CD4-positive, alpha-beta T cell treated with Interleukin-2 at 100 ng/mL for 4 hours (primary cell): Measurements from ENCODE around the gene GNAT3.

ENCODE experiments used
- DNase-seq: peaks from one replicate; pipeline ENCODE4 v3.0.0-alpha.2; 2020; ENCODE audit warnings: low spot score

GNAT3 gene

GRCh38 chr7:80500325-80500724 is 11.5 kb downstream of the GNAT3 start:
- DNase-seq: no peak

- DNase-seq: no peak
These were observed 12.4 kb downstream of the GNAT3 start for GRCh38 chr7:80499350-80499953.

GRCh38 chr7:80498481-80499349 is 13.1 kb downstream of the GNAT3 start:
- DNase-seq: no peak

GRCh38 chr7:80496586-80496985 is 15.3 kb downstream of the GNAT3 start:
- DNase-seq: no peak

- DNase-seq: no peak
These were observed 18.6 kb downstream of the GNAT3 start for GRCh38 chr7:80493121-80493849.

- no peak for DNase-seq
These were observed 20.4 kb downstream of the GNAT3 start for GRCh38 chr7:80491462-80491861.

- no peak for DNase-seq
These were observed 23.0 kb downstream of the GNAT3 start for GRCh38 chr7:80488851-80489370.

- DNase-seq: no peak
These were observed 23.5 kb downstream of the GNAT3 start for GRCh38 chr7:80488406-80488805.

- DNase-seq: no peak
These were observed 26.1 kb downstream of the GNAT3 start for GRCh38 chr7:80485721-80486120.

- no peak for DNase-seq
These were observed 28.9 kb downstream of the GNAT3 start for GRCh38 chr7:80482950-80483349.

- DNase-seq: no peak
These were observed 30.5 kb downstream of the GNAT3 start for GRCh38 chr7:80481196-80481884.

- DNase-seq: no peak
These were observed 31.3 kb downstream of the GNAT3 start for GRCh38 chr7:80480566-80480965.

- DNase-seq: no peak
These were observed 33.2 kb downstream of the GNAT3 start for GRCh38 chr7:80478683-80479082.

GRCh38 chr7:80476035-80476434 is 35.8 kb downstream of the GNAT3 start:
- no peak for DNase-seq

- no peak for DNase-seq
These were observed 36.5 kb downstream of the GNAT3 start for GRCh38 chr7:80475383-80475782.

- DNase-seq: no peak
These were observed 38.1 kb downstream of the GNAT3 start for GRCh38 chr7:80473751-80474150.

GRCh38 chr7:80472491-80473200 is 39.2 kb downstream of the GNAT3 start:
- DNase-seq: no peak

- no peak for DNase-seq
These were observed 42.7 kb downstream of the GNAT3 start for GRCh38 chr7:80468931-80469714.

GRCh38 chr7:80467069-80467468 is 44.8 kb downstream of the GNAT3 start:
- no peak for DNase-seq

GRCh38 chr7:80466636-80467035 is 45.2 kb downstream of the GNAT3 start:
- DNase-seq: no peak

GRCh38 chr7:80464211-80464610 is 47.7 kb downstream of the GNAT3 start:
- DNase-seq: no peak
